Renal cortex interstitium (tissue), 11 donors: Measurements from ENCODE around the gene C10orf105. TPM values are rescaled to one million over a fixed set of nuclear protein-coding genes. Genes with fewer than 3 reads are reported as not detected.

ENCODE experiments used
- DNase-seq, 11 donors: peaks; one replicate each; pipeline ENCODE4 v3.0.0-alpha.2; 2013; ENCODE audit warnings: low read depth in 9 of 11, low spot score in 4 of 11; ENCODE audit errors: extremely low read depth in 1 of 11
- polyA plus RNA-seq, 3 donors: library from polyadenylated mRNA; unstranded; fragments of 120-200 nt; gene quantifications; one replicate each; pipeline ENCODE4 v1.2.1, GENCODE V29; 2013; ENCODE audit not compliant: insufficient read length in 3 of 3

The C10orf105 gene
- polyA plus RNA-seq, 3 donors, result 0.13 to 0.18 (median 0.16) TPM

DNA sequence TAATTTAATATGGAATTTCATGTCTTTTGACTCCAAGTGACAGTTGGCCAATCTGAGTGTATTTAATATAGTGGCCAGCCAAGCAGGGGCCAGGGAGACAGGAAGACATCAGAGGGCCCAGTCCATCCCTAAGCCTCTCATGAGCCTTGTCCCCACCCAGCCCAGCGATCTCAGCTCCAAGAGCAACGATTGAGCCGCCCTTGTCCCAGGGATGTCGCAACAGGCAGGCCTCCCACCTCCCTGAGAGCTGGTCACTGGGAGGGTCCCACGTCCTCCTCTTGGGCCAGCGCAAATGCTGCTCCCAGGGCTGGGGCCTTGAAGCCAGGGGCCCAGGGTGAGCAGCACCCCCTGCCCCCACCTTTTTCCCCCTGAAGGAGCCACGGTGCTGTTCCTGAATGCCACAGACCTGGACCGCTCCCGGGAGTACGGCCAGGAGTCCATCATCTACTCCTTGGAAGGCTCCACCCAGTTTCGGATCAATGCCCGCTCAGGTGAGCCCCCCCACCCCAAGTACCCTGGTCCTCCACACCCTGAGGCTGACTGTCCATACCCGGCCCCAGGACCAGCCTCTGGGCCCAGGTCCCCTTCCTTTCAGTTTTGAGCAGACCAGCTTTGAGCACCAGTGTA lies 29.4 kb downstream of the C10orf105 start:
- no peak for DNase-seq

GRCh38 chr10:71688256-71688655 lies 31.3 kb downstream of the C10orf105 start:
- DNase-seq, result no peak

DNA sequence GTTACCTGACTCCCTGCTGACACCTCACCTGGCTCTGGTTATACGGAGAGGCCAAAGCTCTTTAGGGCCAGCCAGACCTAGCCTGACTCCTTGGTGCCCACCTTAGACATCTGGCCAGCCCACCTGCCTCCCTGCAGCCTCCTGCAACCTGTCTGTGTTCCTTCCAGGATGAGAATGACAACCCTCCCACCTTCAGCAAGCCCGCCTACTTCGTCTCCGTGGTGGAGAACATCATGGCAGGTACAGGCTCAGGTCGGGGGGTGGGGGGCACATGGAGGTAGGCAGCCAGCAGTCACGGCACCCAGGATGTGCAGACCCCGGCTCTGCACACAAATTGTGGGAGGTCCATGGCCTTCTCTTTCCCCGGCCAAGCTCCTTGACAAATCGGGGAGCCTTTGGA lies 32.1 kb downstream of the C10orf105 start:
- no peak for DNase-seq

GRCh38 chr10:71687077-71687476 lies 32.5 kb downstream of the C10orf105 start:
- no peak for DNase-seq

- DNase-seq, result no peak
Observed at GRCh38 chr10:71685554-71686232, 33.9 kb downstream of the C10orf105 start.

- DNase-seq, result no peak
Observed at GRCh38 chr10:71684356-71685173, 35.0 kb downstream of the C10orf105 start.

- DNase-seq, result no peak
Observed at GRCh38 chr10:71683301-71683700, 36.3 kb downstream of the C10orf105 start.

- no peak for DNase-seq
Observed at GRCh38 chr10:71681977-71682376, 37.6 kb downstream of the C10orf105 start.

DNA sequence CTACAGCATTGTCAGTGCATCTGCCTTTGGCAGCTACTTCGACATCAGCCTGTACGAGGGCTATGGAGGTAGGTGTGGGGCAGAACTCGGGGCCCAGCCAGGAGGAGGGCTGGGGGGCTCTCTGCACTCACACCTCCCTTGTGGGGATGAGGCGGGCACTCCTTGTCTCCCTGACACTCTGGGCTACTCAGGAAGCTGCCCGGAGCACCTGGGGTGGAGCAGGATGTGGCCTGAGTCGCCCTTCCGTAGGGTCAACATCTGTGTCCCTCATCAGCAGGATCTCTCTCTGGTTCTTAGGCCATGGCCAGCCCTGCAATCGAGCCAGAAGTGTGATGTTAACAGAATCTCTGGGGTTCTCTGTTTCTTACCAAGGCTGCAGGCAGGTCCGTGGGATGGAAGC lies 40.2 kb downstream of the C10orf105 start:
- DNase-seq, result no peak

- no peak for DNase-seq
Observed at GRCh38 chr10:71678057-71678805, 41.3 kb downstream of the C10orf105 start.

- no peak for DNase-seq
Observed at GRCh38 chr10:71677261-71677660, 42.3 kb downstream of the C10orf105 start.

DNA sequence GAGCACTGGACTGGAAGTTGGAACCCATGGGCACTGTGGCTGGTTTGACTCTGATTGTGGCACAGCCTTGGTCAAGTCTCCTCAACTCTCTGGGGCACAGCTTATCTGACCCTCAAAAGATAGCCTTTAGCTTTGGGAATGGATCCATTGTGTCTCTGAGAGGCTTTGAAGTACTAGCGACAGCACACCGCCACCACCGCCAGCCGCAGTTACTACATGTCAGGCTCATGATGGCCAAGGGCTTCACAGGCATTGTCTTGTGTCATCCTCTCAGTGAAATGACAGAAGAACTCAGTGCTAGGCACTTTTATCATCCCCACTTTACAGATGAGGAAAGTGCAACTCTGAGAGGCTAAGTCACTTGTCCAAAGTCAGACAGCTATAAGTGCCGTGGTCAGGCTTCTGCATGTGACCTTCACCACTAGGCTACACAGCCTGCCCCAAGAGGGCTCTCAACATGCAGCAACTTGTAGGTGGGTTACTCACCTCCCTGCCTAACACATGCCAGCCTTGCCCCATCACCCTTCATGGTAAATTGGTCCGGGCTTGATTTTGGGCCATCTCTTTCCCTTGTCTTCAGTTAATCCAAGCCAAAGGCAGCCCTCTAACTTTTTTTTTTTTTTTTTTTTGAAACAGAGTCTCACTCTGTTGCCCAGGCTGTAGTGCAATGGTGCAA lies 44.1 kb downstream of the C10orf105 start:
- DNase-seq, result no peak

DNA sequence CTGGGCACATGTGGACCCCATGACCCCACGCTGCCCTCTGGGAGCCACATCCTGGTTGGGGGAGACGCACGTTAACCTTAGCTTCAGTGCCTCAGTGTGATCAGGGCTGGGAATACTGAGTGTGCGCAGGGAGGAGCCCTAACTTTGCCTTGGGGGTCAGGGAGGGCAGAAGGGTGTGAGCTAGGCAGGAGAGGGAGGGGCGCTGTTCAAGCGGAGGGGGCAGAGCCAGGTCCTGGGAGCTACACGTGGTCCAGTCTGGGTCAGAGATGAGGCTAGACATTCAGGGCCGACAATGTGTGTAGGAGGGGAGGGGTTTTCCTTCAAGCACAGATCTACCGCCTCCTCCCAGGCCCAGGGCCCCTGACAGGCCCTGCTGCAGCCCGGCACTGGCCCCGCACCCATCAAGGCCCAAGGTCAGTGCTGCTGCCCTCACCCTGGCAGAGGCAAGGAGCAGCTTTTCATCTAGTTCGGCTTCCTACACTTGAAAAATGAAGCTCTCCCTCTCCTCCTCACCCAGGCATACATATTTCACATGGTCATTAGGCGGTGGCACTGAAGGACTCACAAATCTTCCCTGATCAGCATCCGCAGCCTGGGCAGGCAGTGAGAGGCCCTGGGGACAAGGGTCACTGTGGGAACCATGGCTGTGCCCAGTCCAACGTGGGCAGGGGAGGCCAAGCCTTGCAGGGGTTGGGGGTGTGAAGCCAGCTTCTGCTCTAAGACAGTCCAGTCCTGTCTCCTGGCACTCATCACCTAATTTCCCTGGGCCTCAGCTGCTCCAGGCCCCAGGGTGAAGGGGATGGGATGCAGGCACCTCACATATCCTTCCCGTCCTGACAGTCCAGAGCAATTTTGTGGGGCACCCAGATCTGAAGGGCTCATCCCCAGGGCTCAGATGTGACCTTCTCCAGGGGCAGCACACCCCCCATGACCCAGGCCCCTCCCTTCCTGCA lies 47.3 kb downstream of the C10orf105 start:
- DNase-seq, result no peak

GRCh38 chr10:71667387-71667752 lies 52.2 kb downstream of the C10orf105 start:
- DNase-seq, result no peak

DNA sequence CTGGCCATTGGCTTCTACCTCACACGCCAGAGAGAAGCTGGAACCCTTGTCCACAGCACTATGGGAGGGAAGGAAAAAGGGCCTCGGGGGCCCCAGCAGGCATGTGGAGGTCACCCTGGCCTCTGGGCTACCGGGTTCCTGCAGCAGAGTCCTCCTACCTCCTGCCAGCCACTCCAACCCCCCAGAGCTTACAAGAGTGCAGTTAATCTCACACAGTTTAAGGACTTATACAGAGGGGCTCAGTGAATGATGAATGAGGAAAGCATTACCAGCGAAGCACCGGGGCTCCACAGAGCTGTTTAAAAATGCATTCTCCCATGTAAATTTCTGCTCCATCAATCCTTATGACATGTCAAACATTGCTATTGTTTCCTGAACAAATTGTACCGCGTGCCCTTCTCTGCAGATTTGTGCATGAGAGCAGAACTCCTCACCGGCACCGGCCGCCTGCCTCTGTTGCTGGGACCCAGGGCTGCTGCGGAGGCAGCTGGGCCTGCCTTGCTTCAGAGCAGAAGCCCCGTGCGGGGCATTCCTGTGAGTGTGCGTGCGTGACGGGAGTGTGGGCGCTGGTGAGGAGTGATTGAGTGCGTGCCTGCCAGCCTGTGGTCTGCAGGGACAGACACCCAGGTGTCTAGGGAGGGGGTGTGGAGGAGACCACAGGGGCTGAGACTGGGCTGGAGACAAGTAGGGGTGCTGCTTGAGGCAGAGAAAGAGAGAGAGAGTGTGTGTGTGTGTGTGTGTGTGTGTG lies 52.8 kb downstream of the C10orf105 start:
- DNase-seq, result peak in 8 of 11 donors; percentile 41 to 77 (median 53)

- no peak for DNase-seq
Observed at GRCh38 chr10:71665456-71665855, 54.1 kb downstream of the C10orf105 start.

GRCh38 chr10:71664585-71664984 lies 55.0 kb downstream of the C10orf105 start:
- DNase-seq, result no peak
